Esophagus squamous epithelium (tissue), 5 donors: Measurements from ENCODE around the gene PTPRD. TPM values are rescaled to one million over a fixed set of nuclear protein-coding genes. Genes with fewer than 3 reads are reported as not detected.

Experiments used
- DNase-seq: peaks from one replicate; lab custom pipeline; 2025; lab: John Stamatoyannopoulos, UW
- H3K27ac ChIP-seq, 4 donors: fragments of 200-600 bp; sonication (generic); one replicate each; pipeline ENCODE4 v1.5.1; 2016 to 2019; ENCODE audit warnings: mild to moderate bottlenecking in 1 of 4
- H3K27me3 ChIP-seq, 4 donors: fragments of 200-600 bp; sonication (generic); 1 replicate in 3 of 4; 2 replicates in 1 of 4; pipeline versions ENCODE4 v1.5.1 to v1.6.0; 2017 to 2021; ENCODE audit warnings: antibody characterized with exemption in 1 of 4
- H3K36me3 ChIP-seq, 3 donors: fragments of 200-600 bp; sonication (generic); one replicate each; pipeline ENCODE4 v1.5.1; 2016 to 2019
- H3K4me1 ChIP-seq, 3 donors: fragments of 200-600 bp; sonication (generic); one replicate each; pipeline ENCODE4 v1.5.1; 2017 to 2019
- H3K4me3 ChIP-seq, 4 donors: fragments of 200-600 bp; sonication (generic); 1 replicate in 3 of 4; 2 replicates in 1 of 4; pipeline ENCODE4 v1.5.1; 2016 to 2019; ENCODE audit warnings: mild to moderate bottlenecking in 2 of 4, moderate library complexity in 1 of 4
- H3K9me3 ChIP-seq, 3 donors: fragments of 200-600 bp; sonication (generic); one replicate each; pipeline ENCODE4 v1.5.1; 2016 to 2019
- POLR2A ChIP-seq, 4 donors: fragments of 450-650 bp; IDR thresholded peaks; one replicate each; pipeline ENCODE4 v1.6.1; 2017; ENCODE audit warnings: antibody characterized with exemption in 4 of 4, mild to moderate bottlenecking in 4 of 4, moderate library complexity in 3 of 4
- WGBS, 2 donors: methylation state at CpG; one replicate each; pipeline ENCODE4 v1.1.5; 2018; 5-methylcytosine and 5-hydroxymethylcytosine counted together
- intact Hi-C: fragments of 100-400 bp; cut with DNase I; formaldehyde crosslinking; loops from one replicate; pipeline ENCODE4 v1.15.0; 2022
- total RNA-seq, 4 donors: library from RNA; depleted of rRNA; stranded (reverse); fragments of >200 nt; gene quantifications; one replicate each; pipeline ENCODE4 v1.1.0, GENCODE V29; 2016
- TF ChIP-seq, protein P1 (sequence below), 6 experiments: fragments of 450-650 bp in 4 of 6; fragments of 200-600 bp in 2 of 6; sonication (generic) in 2 of 6; IDR thresholded peaks; one replicate each; pipeline ENCODE4 v1.5.1; 2016 to 2019; ENCODE audit warnings: antibody characterized with exemption in 6 of 6, mild to moderate bottlenecking in 4 of 6, moderate library complexity in 4 of 6
- donor health status: DM: yes; HTN: yes; CAD: no.

Gene PTPRD
- total RNA-seq, 4 donors from 2014 or later: 0.23 to 16.3 (median 6.6) TPM

DNA sequence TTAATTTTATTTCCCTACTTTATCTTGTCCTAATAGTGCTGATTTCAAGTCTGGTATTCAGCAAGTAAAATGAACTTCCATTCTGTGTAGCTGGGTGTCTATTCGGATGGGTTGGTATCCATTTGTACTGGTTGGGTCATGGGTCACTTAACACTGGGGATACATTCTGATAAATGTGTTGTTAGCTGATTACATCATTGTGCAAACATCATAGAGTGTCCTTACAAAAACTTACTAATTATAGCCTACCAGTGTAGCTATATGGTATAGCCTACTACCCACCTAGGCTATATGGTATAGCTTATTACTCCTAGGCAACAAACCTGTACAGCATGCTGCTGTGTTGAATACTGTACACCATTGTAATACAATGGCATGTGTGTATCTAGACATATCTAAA lies 1439.5 kb downstream of the PTPRD start:
- Histone ChIP-seq H3K9me3 (no peaks in the 10 kb centered on the region), H3K27me3 (no peaks in the 10 kb centered on the region), H3K36me3 (no peaks in the 10 kb centered on the region), H3K4me1 (no peaks in the 10 kb centered on the region), H3K27ac (no peak overlapping the region), H3K4me3 (no peak overlapping the region)
- 80 to 88% methylated on average over 1 of the region's 1 CpG for WGBS, 2 donors
- TF ChIP-seq POLR2A (IDR thresholded peaks at IDR 0.05): no peak
- TF ChIP-seq, protein P1, sequence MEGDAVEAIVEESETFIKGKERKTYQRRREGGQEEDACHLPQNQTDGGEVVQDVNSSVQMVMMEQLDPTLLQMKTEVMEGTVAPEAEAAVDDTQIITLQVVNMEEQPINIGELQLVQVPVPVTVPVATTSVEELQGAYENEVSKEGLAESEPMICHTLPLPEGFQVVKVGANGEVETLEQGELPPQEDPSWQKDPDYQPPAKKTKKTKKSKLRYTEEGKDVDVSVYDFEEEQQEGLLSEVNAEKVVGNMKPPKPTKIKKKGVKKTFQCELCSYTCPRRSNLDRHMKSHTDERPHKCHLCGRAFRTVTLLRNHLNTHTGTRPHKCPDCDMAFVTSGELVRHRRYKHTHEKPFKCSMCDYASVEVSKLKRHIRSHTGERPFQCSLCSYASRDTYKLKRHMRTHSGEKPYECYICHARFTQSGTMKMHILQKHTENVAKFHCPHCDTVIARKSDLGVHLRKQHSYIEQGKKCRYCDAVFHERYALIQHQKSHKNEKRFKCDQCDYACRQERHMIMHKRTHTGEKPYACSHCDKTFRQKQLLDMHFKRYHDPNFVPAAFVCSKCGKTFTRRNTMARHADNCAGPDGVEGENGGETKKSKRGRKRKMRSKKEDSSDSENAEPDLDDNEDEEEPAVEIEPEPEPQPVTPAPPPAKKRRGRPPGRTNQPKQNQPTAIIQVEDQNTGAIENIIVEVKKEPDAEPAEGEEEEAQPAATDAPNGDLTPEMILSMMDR (IDR thresholded peaks at IDR 0.05): no peak
- intact Hi-C loops: no loop called here
- DNase-seq: no peak

DNA sequence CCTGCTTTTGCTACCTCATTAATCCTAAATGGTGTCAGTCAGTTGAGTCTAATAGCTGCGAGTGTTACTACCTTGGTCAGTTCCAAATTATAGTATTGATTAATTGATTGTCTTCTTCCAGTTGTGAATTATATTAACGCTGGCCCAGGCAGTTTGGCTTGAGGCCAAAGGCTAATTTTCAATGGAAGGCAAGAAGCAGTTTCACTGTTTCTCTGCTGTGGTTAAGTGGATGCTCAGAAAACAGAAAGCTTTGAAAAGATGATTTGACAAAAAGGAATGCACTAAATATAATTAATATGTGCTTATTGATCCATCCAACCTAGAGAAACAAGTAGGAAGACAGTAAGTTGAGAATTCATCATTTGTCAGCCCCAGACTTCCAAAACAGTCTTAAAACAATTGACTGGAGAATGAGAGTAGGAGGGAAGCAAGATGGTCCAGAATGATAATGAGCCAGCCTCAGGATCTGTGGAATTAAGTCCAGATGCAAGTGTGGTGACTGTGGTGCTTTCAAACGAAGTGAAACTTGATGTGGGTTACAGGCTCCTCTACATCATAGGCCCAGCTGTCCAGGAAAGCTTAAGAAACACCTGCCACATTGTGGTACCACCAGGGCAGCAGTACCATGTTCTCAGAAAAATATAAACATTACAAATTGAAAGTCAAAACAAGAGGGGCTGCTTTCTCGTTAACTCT lies 1442.2 kb downstream of the PTPRD start:
- no peaks in the 10 kb centered on the region for H3K9me3 ChIP-seq
- TF ChIP-seq, protein P1 (IDR thresholded peaks at IDR 0.05): no peak
- no peak for TF ChIP-seq POLR2A (IDR thresholded peaks at IDR 0.05)
- H3K4me1 ChIP-seq: no peaks in the 10 kb centered on the region
- intact Hi-C loops: no loop called here
- H3K4me3 ChIP-seq: no peak overlapping the region
- no peak overlapping the region for H3K27ac ChIP-seq
- H3K36me3 ChIP-seq: no peaks in the 10 kb centered on the region
- WGBS, 2 donors: 35 to 38% methylated on average over 4 of the region's 4 CpGs
- DNase-seq: no peak
- H3K27me3 ChIP-seq: no peaks in the 10 kb centered on the region

DNA sequence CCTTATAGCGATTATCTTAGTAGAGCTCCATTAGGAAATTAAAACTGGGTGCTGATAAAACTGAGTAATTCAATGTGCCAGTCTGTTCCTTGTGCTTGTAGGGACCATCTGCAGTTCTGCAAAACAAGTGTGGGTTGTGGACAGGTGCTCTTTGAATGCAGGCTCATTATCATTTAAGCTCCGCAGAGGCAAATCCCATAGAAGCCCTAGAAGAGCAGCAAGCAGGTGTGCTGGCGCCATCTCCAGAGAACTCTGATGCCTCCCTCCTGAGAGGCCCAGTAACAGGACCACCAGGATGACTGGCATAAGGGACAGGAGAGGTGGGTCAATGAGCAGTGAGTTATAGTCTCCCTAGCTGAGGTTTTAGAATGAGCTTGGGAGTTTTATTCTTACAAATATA lies 1470.8 kb downstream of the PTPRD start:
- H3K4me3 ChIP-seq: no peak overlapping the region
- TF ChIP-seq, protein P1 (IDR thresholded peaks at IDR 0.05): no peak
- no peak for TF ChIP-seq POLR2A (IDR thresholded peaks at IDR 0.05)
- intact Hi-C loops: no loop called here
- H3K4me1 ChIP-seq: no peaks in the 10 kb centered on the region
- 72 to 76% methylated on average over 3 of the region's 3 CpGs for WGBS, 2 donors
- peaks cover 0 to 3% (median 0%) of the 10 kb centered on the region in 3 donors for H3K9me3 ChIP-seq
- DNase-seq: no peak
- H3K36me3 ChIP-seq: no peaks in the 10 kb centered on the region
- no peak overlapping the region for H3K27ac ChIP-seq
- no peaks in the 10 kb centered on the region for H3K27me3 ChIP-seq

DNA sequence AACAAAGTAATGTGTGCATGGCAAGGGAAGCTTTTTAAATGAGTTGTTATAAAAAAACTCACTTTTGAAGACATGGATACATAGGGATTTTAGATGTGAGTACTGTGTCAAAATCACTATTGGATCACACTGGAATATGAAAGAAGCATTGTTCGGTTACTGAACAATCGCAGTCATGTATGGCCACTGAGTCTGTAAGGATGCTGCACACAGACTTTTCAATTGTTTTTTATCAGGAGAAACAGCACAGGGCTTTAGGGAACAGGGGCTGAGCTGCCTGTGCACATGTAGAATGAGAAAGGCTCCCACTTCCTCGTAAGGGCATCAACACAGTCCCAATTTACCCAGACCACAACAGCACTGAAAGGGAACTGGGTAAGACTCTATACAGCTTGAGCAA lies 1479.3 kb downstream of the PTPRD start:
- DNase-seq: no peak
- H3K27ac ChIP-seq: no peak overlapping the region
- intact Hi-C loops: no loop called here
- no peaks in the 10 kb centered on the region for H3K36me3 ChIP-seq
- TF ChIP-seq POLR2A (IDR thresholded peaks at IDR 0.05): no peak
- TF ChIP-seq, protein P1 (IDR thresholded peaks at IDR 0.05): no peak
- WGBS, 2 donors: 83 to 86% methylated on average over 3 of the region's 3 CpGs
- no peaks in the 10 kb centered on the region for H3K9me3 ChIP-seq
- no peak overlapping the region for H3K4me3 ChIP-seq
- H3K27me3 ChIP-seq: no peaks in the 10 kb centered on the region
- H3K4me1 ChIP-seq: no peaks in the 10 kb centered on the region

DNA sequence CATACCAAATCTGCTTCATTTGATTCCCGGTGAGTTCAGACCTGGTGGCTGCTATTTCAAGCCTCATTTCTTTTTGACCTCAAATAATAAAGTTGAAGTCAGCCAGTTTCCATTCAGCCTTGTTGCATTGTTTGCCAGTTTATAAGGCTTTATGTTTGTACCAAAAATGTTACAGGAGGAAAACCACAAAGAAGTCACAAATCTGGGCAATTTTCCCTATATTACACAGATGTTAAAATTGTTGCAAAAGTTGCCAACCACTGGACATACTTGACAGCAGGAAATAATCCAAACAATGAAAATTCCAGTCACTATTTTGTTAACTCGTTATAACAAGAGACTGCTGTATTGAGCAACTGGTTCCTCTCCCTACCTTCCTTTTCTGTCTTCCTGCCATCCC lies 1488.2 kb downstream of the PTPRD start:
- DNase-seq: no peak
- H3K9me3 ChIP-seq: no peaks in the 10 kb centered on the region
- intact Hi-C loops: no loop called here
- no peaks in the 10 kb centered on the region for H3K36me3 ChIP-seq
- no peak overlapping the region for H3K4me3 ChIP-seq
- TF ChIP-seq POLR2A (IDR thresholded peaks at IDR 0.05): no peak
- TF ChIP-seq, protein P1 (IDR thresholded peaks at IDR 0.05): no peak
- no peaks in the 10 kb centered on the region for H3K4me1 ChIP-seq
- WGBS, 2 donors: 10 to 19% methylated on average over 2 of the region's 2 CpGs
- H3K27me3 ChIP-seq: no peaks in the 10 kb centered on the region
- H3K27ac ChIP-seq: no peak overlapping the region
